GM19328 (cell line): ENCODE results near the gene TET3.
A peak's percentile ranks its signal among the peaks of the same experiment; 100 is the strongest.
"Not testable (repeated sequence)": the region's sequence is repeated elsewhere in the genome, so short reads cannot be mapped to it uniquely, and the experiment has no call there.

Experiments used
- ATAC-seq: cut with Tn5 transposase; IDR thresholded peaks from one replicate; pipeline ENCODE4 v1.9.1; 2021; ENCODE audit warnings: mild to moderate bottlenecking, moderate library complexity; ENCODE audit not compliant: unreplicated experiment

The TET3 gene

DNA sequence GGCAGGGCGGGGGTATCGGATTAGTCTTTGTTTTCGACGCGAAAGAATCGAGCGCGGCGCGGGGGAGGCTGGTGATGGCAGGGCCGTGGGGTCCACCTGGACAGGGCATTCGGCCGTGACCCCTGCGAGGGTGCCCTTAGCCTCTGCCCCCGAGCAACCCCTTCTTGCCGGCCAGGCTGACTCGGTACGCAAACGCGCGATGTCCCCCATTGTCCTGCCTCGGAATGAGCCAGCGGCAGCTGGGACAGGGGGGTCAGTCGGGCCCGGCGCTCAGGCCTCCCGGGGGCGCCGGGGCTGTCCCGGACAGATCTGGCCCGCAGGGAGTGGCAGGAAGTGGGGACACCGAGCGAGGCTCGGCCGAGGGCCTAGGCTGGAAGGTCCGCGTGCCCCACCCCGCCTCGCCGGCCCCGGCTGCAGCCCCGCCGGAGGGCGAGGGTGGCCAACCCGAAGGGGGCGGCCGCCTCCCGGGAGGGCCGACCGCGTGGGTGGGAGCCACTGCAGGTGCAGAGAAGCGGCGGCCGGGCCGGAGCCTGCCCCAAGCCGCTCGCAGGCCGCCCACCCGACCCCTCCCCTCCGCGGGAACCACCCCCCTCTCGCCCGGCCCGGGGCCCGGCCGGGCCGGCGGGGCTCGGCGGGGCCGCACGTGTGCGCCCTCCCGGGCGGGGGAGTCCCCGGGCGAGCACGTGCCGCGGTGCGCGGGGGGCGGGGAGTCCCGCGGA lies at the start of gene TET3:
TET3 (plus strand) TSS at position 708 of the 719 bp plus-strand sequence. CDS start 1,494 bp downstream, outside the sequence.
- ATAC-seq = peak; percentile 35

DNA sequence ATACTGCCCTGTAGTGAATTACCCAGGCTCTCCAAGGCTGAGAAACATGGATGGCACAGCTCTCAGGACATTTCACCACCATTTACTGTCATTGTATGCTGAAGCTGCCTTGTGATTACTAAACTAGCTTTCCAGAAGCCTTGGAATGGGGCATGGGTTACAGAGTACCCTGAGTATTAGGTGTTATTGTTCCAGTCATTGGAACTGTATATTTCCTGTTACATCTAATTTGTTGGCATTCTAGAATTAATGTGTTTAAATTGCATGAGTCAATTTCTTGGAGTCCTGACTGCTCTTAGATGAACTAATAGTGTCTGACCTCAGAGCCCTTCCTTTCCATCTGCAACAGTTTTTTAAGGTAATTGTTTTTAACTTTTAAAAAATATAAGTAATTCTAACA lies 49.1 kb upstream of the TET3 start:
- no peak for ATAC-seq

DNA sequence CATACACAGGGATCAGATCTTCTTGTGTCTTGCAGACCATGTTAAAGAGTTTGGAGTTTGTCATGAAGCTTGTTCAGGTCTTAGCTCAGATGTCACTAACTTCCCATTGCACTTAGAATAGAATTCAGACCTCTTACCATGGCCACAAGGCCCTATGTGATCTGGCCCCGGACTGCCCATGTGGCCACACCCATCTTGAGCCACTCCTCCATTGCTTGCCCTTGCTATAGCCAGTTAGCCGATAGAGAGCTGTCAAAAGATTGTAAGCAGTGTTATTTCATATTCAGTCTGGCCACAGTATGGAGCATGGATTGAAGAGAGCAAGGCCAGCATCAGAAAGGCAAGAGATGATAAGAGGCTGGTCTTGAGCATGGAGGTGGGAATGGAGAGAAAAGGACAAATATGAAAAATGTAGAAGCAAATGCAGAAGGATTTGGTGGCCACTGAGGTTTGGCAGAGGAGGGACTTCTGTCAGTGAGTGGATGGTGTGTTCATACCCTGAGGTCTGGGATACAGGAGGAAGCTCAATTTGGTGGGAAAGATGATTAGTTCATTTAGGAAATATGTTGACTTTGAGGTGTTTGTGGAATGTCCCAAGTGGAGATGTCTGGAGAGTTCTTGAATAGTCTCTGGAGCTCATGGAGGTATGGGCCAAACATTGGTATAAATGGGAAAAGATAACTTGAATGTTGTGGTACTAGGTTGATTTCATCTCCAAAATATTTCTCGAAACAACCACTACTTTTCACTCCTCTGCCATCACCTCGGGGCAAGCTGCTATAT lies 47.4 kb upstream of the TET3 start:
- no peak for ATAC-seq

DNA sequence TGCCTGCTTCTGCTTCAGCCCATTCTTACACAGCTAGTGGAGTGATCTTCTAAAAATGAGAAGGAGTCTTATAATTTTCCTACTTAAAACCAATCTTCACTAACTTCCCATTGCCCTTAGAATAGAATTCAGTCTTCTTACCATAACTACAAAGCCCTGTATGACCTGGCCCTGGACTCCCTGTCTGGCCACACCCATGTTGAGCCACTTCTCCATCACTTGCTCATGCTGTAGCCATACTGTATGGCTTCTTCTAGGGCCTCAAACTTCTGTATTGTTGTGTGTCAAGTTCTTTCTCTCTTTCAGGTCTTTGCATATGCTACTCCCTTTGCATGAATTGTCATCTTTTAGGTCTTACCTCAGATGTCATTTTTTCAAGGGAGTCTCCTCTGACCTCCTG lies 46.8 kb upstream of the TET3 start:
- ATAC-seq = no peak

DNA sequence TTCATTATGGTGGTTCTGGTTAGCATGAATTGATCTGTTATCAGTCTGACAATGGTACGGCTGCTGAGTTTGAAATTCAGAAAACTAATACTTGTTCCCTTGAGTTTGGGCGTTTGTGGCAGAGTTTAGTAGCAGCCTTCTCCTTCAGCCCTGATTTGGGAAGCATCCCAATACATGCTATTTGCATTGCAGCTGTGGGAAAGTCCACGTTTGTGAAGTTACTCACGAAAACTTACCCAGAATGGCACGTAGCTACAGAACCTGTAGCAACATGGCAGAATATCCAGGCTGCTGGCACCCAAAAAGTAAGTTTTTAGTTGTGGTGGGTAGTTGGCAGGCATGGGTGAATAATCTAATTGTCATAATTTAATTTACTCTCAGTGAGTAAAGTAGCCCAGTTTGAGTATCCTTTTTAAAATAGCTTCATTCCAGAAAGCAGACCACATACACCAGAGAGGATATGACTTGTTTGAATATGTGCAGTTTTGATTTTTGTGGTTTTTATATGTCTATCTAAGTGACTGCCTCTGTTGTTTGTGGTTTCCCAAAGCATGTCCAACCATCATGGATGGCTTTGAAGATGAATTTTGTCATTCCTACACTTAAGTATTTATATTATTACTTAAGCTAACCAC lies 45.9 kb upstream of the TET3 start:
- no peak for ATAC-seq

DNA sequence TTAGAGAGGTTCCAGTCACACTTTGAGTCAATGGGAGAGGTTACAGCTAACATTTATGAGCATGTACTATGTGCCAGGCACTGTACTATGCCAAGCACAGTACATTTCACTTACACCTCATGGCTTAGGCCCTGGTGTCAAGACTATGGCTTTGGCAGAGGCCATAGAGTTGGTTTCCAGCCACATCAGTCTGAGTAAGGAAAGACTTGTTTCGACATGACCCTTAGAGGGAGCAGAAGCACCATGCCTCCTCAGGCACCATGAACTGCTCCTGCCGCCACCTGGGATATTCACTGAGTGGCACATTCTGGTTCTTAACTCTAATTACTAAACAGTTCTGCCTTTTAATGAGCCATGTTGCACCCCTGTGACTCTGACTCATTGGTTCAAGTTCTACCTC lies 45.3 kb upstream of the TET3 start:
- no peak for ATAC-seq

DNA sequence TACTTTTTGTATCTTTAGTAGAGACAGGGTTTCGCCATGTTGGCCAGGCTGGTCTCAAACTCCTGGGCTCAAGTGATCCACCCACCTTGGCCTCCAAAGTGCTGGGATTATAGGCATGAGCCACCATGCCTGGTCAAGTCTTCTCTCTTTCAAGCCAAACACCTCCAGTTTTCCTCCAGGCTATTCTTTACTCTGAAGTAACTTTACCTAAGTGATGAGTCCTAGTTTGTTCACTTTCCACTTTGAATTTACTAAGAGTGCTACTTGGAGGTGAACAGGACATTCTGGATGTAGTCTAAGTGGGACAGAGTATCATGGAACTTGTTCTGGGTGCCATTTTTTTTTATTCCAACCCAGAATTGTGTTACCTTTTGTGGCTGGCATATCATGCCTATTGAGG lies 44.6 kb upstream of the TET3 start:
- ATAC-seq = not testable (repeated sequence)

DNA sequence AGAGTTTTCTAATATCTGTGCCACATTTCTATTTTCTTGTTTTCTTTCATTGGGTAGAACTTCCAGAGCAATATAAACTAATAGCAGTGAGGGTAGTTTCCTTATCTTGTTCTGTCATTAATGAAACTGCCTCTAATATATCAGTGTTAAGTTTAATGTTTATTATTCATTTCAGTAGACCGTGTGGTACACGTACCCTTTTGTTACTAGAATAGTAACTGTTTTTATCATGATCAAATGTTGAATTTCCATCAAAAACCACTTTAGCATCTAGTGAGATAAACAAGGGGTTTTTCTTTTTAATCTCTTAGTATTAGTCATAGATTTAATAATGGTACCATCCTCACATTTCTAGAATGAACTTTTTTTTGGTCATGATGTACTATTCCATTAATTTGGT lies 42.0 kb upstream of the TET3 start:
- ATAC-seq = no peak

DNA sequence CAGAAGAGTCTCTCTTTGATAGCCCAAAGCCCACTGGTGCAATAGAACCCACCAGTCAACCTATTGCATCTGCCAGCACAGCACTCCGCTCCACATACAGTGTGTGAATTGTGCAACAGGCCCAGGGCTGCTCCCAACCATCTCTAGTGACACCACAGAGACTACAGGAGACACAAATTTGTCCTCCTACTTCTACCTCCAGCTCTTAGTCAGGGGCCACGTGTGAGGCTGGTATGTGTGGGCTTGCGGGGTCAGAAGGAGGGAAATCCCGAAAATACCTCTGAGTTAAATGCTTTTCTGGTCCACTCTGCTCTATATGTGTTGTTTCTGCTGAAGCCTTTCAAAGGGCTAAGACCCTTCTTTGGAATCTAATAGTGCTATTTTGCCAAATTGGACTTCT lies 40.0 kb upstream of the TET3 start:
- no peak for ATAC-seq

DNA sequence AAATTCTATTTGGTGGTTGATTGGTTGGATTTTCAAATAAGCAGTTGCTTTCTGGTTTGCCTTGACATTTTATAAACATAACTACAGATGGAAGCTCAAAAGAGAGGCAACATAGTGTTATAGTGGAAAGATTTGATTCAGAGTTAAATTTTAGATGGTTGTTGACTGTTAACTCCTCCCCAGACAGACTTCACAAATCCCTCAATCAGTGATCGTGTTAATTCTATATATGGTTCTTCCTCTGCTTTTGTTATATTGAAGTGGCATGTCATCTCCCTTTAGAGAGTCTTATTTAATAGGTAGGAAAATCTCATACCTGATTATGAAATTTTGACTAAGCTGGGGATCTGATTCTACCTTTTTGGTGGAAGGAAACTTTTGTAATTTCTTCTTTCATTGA lies 38.5 kb upstream of the TET3 start:
- no peak for ATAC-seq

DNA sequence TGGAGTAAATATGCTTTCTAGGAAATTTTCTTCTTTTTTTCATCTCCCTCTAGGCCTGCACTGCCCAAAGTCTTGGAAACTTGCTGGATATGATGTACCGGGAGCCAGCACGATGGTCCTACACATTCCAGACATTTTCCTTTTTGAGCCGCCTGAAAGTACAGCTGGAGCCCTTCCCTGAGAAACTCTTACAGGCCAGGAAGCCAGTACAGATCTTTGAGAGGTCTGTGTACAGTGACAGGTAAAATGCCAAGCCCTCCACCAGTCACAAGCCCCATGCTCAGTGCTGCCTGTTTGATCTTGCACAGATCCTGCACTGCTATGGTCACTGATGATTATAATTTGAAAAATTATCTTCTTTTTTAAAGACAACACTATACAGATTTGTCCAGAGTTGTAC lies 38.0 kb upstream of the TET3 start:
- ATAC-seq = no peak

DNA sequence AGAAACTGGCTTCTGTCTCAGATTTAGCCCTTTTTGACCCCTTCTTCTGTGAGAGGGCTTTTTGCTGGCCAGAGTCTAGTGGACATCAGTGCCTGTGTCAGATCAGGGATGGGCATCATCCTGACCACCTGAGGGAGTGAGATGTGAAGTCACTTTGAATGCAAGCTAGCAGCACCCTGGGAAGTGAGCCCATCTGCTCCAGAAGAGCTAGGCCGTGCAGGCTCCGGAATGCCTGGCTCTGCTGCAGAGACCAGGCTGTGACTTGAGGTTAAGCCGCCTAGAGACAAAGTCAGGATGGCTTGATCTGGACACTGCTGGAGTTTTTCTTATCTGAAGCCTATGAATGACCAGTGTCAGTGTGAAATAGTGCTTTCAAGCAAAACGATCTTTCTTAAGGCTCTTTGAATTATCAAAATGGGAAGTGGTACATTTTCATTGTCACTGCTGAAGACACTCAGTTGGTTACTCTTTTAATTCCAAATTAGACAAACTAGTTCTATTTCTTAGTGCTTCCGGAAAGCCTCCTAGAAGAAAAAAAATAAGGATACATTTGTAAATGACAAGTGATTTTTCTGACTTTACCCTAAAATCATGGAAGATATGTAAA lies 37.2 kb upstream of the TET3 start:
- no peak for ATAC-seq

DNA sequence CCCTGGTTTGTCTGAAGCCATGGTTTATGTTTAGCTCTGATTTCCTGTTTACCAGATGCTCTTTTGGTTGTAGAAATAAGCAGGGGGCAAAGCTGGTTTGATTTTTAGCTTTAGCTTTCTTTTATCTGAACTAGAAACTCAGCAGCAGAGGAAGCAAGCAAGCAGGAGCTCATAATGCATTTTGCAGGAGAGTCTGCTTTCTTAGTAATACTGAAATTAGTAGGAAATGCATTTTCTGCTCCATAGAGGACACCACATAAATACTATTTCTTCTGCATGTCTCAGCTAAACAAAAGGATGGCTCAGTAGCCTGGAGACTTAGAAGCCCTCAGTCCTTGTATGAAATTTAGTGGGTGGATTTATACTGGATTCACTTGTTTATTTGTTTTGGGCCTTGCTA lies 34.9 kb upstream of the TET3 start:
- no peak for ATAC-seq

DNA sequence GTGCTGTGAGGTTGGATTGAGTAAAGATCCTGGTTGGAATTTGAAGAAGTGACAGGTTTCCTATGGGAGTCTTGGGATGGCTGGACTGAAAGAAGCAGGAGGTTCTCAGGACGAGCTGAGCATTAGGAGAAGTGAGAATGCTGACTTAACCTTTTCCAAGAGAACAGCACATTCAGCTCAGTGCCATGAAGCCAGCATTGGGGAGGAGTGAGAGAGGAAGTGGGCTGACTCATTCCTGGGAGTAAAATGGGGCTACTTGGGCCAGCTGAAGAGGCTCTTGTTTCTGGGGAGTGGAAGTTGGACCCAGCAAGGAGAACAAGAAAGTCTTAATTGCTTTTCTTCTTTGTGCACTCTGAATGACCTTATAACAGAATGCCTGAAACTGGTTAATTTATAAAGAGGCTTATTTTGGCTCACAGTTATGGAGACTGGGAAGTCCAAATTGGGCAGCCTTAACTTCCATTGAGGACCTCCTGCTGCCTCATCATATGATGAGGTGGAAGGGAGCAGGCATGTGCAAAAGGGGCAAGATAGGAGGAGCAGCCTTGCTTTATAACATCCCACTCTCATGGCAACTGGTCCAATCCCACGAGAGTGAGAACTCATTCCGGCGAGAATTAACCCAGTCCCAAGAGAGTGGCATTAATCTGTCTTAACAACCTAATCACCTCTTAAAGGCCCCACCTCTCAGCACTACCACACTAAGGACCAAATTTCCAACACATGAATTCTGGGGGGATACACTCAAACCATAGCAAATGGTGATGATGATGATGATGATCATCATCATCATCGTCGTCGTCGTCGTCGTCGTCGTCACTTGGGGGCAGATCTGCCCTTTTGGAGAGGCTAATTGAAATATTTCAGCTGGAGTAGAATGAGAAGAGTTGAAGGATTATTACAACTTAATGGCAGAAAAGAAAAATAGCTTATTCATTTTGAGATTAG lies 31.9 kb upstream of the TET3 start:
- ATAC-seq = no peak

DNA sequence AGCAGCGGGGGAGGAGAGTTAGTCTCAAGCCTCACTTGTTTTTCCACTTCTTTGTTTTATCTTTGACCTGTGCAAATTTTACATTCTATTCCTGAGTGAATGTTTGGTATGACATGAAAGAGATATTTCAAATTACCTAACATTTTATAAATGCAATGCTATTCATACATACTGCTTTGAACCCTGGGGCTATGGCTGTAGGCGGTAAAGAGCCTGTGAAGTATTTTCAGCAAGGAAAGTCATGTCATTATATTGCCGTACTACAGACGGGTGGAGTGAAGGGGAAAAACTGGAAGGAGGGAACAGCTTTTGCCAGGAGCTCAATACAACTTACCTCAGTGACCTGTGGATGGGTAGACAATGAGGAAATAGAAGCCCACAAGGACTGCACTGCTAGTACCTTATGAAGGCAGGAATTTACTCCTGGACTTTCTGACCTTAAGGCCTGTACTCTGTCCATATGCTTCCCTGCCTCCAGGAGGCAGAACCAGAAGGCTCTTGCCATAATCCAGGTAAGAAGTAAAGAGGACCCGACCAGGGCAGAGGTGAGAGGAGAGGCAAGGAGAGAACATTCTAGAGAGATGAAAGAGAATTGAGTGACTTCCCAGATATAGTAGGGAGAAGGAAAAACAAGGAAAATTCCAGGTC lies 28.4 kb upstream of the TET3 start:
- ATAC-seq = no peak

DNA sequence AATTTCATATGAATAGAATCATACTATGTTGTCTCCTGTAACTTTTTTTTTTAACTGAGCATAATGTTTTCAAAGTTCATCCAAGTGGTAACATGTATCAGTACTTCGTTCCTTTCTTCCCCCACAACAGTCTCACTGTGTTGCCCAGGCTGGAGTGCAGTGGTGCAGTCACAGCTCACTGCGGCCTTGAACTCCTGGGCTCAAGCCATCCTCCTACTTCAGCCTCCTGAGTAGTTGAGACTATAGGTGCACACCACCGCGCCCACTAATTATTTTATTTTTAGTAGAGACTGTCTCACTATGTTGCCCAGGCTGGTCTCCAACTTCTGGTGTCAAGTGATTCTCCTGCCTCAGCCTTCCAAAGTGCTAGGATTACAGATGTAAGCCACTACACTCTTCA lies 23.4 kb upstream of the TET3 start:
- no peak for ATAC-seq

DNA sequence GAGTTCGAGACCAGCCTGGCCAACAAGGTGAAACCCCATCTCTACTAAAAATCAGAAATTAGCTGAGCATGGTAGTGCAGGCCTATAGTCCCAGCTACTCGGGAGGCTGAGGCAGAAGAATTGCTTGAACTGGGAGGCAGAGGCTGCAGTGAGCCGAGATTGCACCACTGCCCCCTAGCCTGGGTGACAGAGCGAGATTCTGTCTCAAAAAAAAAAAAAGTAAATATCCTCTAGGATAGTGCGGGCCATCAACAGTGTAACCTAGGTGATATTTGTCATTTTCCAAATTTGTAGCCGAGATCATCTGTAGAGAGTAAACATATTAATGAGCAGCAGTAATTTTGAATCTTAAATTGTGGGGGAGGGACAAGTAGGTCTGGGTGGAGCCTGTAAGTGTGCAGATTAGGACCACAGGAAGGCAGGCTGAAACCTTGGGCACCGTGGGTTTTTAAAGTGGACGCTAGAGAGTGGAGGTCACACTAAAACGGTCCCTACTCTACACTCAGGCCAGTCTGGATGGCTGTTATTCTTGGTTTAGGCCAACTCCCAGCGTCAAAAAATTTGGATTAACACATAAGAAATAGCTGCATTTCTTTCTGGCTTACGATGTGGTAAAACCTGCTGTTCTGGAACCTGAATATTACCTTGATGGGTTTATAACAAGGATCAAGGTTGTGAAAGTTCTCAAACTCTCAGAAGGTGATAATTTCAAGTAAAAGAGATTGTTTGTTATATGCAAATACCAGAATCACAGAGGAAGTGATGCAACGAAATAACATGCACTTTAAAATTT lies 22.7 kb upstream of the TET3 start:
- ATAC-seq = no peak

DNA sequence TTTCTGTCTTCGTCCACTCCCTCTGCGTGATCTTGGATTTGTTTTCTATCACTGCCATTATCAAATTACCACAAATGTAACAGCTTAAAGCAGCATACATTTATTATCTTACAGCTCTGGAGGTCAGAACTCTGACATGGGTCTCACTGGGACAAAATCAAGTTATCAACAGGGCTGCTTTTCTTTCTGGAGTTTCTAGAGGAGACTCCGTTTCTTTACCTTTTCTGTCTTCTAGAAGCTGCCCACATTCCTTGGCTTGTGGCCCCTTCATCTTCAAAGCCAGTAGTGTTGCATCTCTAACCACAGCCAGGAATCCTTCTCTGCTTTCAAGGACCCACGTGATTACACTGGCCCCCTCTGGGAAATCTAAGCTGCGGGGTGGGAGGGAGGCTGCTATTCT lies 21.9 kb upstream of the TET3 start:
- ATAC-seq = no peak

DNA sequence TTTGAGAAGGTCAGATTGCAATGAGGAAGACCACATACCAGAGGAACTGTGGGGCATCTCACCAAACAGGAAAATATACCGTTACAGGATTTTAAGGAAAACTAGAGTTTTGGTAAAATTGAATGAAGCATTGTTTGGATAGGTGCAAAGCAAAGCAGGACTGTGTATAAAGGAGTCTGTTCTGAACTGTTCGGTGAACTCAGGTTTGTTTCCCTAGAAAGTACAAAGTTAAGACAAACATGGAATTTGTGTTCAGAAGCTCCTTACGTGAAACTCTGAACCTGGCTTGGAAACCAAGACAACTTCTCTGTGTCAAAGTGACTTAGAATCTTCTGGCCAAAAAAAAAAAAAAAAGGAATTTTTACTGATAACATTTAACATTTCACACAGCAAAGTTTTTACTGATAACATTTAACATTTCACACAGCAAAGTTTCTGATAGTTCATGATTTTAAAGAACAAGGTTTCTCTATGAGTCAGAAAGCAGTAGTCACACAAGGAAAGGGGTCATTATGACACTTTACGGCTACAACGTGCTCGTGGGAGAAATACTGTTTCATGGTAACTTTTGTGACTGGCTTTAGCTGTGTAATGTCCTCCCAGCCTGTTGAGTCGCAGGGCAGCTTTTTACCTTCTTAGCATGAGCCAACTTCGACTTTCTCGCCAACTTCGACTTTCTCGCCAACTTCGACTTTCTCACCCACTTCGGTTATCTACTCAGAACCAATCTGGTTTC lies 21.2 kb upstream of the TET3 start:
- no peak for ATAC-seq
